NCI-H524 (cell line): ENCODE measurements around the gene MAP4K4.

ENCODE experiments used
- DNase-seq, 2 experiments: peaks; one replicate each; lab custom pipeline; 2025; lab: John Stamatoyannopoulos, UW

Gene MAP4K4

DNA sequence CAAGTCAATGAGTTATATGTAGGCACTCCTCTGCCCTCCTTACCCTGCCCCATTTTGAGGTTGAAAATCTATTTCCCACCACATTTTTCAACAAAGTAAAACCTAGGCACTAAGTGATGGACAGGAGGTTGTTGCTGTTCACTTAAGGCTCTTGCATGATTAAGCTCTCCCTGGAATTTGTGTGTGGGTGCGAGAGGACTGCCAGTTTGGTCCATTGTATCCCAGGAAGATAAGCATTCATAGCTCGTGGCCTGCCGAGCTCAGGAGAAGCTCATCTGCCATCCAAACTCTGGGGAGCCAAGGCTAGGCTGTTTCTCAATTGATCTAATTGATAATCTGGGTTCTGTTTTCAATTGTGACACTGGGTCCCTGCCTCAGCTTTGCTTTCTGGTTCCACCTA is 4.7 kb upstream of the MAP4K4 start:
- no peak for DNase-seq

DNA sequence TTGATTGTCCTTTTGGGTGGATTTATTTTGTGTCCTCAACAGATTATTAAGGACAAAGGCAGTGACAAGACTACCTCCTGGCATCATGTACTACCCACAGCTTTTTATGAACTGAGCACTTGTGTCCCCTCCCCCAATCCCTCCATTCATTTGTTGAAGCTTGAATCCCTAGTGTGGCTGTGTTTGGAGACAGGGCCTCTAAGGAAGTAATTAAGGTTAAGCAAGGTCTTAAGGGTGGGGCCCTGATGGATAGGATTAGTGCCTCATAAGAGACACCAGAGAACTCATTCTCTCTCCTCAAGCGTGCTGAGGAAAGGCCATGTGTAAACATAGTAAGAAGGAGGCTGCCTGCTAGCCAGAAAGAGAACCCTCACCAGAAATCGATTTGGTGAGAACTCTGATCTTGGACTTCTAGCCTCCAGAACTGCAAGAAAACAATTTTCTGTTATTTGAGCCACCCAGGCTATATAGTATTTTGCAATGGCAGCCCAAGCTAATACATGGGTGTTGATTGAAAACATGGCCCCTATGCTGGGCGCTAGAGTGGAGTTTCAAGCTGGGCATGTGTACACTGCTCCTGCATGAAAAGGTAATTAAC is 3.4 kb upstream of the MAP4K4 start:
- DNase-seq = no peak

DNA sequence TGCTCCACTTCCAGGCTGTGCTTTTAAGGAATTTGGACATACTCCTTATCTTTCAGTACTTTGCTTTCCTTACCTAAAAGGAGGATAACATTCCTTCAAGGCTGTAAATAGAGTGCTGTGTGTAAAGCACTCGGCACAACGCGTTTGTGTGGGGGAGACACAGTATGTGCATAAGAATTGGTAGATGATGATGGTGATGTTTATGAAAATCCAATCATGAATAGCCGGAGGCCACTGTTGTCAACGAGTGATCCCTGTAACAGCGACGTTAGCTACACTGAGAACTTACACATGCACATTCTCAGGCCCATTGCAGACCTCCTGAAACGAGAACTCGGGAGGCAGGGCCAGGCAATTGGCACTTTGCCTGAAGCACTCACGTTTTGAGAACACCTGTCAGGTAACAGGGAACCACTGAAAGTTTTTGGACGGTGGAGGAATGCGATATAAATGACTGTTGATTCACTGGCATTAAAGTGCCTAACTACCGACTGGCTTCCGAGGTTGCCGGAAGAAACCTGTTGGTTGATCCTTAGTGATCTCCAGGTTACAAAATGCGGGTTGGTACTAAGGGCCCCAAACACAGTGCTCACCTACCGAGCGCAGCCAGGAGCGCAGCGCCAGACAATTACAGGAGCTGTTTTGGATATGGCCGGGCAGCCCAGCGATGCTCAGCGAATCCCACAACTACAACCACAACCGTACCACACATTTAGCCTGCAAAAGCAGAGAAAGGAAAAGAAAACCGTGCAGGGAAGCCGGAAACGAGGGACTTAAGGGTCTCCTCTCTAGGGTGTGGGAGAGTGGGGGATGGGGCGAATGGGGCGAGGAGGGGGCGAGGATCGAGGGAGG is 1.0 kb upstream of the MAP4K4 start:
- DNase-seq = peak in 1 of 2 experiments; percentile 18

DNA sequence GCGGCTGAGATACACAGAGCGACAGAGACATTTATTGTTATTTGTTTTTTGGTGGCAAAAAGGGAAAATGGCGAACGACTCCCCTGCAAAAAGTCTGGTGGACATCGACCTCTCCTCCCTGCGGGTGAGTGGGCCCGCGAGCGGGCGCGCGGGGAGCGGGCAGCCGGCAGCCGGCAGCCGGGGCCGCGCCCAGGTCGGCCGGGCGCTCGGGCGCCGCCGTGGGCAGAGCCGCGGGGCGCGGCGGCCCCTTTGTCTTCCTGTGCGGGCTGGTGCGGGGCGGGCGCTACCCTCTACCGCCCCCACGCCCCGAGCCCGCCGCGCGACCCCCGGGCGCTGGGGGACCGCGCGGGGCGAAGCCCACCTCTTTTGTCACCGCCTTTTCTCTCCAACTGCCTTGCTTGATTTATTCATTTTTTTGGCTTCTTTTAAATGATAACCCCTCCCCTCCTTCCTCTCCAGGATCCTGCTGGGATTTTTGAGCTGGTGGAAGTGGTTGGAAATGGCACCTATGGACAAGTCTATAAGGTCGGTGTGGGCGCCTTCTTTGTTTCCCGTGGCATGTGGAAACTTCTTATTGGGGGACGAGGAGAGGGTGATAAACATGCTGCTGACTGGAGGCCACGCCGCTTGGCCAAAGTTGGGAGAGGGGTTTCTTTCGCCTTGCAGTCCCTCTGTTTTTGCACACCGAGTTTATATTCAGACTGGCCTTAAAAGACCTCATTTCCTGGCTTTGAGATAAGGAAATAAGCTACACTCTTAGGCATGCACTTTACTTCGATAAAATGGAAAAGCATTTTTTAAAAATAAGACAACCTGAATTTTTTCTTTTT is 722 bp downstream of the MAP4K4 start:
- peak in 1 of 2 experiments; percentile 36 for DNase-seq

DNA sequence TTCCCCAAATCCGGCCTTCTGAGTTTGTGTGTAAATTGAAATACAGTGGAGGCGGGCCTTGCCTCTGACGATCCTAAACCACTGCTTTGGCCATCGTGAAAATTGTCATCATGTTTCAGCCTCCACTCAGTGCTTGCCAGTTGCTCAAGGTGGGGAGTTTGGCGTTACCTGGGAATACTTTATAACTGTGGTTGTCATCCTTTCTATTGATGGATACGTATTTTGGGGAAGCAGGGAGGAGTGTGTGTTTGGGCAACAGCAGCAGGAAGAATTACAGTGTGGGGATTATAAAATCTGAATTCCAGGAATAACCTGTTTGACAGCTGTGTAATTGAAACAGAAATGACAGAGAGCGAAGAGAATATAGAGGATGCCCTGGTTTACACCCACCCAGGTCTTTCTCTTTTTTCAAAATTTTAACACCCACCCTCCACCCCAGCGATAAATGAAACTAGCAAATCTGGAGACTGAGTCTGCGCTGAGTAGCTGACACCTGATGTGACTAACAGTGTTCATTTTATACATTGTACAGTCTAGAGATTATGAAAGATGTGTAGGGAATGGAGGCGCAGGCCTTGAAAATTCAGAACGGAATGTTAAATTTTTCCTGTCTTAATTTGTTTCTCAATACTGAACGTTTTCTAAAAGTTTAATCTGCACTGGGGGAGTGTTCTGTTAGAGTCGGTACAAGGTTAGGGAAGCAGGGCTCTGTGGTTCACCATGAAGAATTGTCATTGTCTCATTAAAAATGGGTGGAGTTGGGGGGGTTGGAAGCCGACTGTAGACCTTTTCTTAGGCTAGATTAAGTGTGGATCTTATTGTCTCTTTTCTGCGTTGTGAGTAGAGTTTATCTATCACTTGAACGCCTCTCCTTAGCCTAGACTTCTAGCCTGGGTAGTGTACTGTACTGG is 1.6 kb downstream of the MAP4K4 start:
- DNase-seq = peak in 1 of 2 experiments; percentile 19

DNA sequence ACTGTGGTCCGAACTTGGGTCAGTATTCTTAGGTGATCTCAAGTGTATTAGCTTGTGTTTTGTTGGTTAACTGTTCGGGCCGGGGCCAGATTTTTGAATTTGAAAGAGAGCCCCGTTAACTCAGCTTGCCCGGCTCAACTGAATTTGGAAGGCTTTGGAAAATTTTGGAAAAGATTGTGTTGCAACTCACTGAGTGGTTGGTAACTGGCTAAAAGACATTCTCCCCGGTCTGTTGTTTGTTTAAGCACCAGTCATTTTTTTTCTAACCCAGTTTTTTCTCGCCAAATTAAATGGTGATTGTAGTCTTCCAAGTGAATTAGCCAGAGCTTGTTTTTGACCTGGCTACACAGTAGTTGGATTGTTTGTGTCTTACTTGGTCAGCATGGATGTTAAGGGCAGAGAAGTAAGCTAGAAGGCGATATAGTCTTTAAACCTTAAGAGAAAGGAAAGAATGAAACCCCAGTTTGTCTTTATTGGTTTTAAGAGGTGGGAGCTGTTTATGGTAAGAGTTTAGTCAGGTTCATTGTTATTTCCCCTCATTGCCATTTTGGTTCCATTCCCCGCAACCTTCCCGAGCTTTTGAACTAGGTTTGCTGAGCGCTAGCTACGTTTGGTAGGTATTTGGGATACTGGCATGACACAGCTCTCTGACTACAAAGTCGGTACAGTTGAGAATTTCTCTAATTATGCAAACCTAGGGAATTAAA is 2.4 kb downstream of the MAP4K4 start:
- DNase-seq = peak in 1 of 2 experiments; percentile 24

DNA sequence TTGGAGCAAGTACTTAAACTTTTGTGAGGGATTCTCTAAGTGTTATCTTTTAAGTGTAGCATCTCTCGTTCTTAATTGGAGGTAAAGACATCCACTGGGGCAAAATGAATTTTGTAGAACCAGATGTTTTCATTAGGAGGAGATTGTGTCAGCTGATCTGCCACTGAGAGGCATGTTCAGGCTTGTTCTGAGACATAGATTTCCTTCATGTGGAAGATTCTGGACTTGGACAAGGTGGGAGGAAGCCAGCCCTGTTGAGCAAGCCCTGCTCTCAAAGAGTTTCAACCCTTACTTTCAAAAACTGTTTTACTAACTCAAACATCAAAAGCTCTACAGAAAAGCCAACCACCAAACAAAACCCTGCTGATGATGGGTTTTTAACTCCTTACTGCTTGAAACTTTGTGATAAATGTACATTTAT is 6.5 kb downstream of the MAP4K4 start:
- DNase-seq = no peak

DNA sequence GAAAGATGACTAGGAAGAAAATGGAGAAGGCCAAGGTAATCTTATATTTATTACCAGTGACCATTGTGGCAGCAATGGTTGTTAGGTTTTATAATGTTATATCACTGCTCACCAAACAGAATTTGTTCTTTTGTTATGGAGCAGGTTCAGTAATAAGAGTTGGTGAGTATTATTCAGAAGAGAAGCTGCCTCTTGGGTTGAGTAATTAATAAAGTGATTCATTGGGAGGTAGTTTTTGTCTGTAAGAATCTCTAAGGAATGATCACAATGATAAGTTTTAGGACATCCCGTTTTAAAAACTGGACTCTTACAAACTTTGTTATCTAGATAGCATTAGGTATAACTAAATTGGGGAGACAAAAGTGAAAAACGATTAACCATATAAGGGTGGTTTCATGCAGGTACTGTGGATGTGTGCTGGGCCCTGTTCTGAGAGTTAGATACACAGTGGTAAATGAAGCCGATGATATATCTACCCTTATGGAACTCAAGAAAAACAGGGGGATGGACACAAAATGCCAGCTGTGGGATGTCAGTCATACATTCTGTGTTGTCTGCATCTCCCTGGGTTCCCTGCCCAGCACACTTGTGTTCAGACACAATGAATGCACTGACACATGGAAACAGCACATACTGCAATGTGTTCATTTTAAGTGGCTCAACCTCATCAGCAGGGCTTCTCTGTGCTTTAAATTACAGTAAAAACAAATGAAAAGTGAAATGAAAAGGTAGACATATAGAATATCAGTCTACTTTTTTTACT is 7.5 kb downstream of the MAP4K4 start:
- no peak for DNase-seq

DNA sequence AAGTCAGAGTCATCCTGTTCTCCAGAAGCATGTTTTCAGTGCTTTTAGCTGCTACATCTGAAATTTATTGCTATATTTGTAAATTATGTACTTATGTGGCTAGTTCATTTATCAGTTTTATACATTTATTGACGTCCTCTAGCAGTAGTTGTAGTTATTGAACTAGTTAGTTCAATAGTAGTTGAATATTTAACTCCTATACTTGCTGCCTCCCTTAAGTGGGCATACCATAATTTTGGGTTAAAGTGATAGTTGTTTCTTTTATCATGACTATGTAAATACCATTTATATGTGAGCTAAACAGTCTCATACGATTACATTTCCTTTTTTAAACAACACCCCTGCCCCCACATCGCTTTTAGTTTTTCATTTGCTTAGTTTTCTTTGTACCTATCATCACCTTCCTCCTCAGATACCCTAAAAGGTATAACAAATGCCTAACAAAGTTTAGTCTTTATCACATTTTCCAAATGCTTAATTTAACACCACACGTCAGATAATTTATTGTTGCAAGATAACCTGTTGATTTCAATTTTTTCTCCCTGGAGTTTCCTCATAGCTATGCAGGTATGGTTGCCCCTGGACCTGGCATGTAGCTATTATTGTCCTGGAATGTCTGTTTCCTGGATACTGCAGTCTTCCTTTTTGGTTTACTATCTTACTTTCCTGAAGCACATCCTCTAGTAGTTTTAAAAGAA is 8.8 kb downstream of the MAP4K4 start:
- no peak for DNase-seq

DNA sequence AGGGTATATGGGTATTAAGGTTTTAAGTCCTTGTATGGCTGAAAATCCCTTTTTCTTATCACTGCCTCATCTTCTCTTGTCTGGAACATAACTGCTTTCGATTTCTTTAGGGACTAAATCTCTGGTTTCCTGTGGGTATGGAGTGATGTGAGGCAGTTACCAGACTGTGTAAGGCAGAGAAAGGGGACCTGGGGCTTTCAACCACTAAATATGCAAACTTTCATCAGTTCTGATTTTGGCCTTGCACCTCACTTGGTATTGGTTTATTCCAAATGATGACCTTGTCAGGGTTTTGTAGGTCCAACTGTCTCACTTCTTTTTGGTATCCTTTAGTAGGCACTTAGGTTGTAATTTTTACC is 9.3 kb downstream of the MAP4K4 start:
- no peak for DNase-seq

DNA sequence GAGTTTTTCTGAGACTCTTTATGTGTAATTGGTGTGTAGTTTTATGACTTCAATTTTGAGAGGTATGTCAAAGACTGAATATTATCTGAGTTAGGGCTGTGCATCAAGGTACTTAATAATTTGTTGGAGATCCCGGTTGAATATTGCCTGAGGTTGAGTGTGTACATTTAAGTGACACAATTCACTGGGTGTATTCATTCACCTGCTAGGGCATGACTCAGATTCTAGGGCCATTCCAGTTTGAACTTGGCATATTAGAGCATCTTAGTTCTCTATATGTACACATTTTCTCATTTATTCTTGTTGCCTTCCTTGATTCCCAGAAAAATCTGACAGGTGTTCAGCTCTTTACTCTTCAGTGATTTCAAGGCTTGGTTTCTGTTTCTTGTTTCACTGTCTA is 12.5 kb downstream of the MAP4K4 start:
- no peak for DNase-seq

DNA sequence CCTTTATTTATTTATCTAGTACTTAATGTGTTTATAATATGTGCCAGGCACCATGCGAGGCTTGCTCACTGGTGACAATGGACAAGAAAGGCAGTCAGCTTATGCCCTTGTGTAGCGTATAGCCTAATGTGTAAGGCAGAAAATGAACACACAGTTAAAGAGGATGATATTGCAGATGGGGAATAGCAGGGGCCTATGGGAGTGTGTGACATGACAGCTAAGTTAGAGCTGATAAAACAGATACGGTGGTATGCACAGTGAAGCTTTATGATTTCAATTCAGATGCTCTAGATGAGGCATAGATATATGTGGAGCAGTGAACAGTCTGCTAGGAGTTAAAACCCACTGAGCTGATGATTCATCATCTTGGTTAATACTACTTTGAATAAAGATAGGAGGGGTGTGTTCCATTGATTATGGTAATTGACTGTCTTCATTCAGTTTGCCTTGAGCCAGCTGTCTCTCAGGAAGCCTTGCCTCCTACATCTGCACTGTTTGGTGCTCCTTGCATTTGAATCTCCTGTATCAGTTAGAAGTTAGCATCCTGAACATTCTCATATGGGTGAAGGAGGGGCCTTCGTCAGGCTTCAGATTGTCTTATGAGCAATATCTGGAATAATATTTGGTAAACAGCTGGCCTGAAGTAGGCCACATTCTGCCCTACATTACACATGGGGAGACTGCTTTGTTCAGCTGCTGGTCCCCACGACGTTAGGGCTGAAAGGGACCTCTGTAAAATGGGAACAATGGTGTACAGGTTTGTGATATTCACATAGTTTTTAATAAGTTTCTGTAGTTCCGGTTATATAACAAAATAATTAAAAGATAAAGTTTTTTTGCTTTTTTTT is 13.2 kb downstream of the MAP4K4 start:
- peak in 1 of 2 experiments; percentile 61 for DNase-seq

DNA sequence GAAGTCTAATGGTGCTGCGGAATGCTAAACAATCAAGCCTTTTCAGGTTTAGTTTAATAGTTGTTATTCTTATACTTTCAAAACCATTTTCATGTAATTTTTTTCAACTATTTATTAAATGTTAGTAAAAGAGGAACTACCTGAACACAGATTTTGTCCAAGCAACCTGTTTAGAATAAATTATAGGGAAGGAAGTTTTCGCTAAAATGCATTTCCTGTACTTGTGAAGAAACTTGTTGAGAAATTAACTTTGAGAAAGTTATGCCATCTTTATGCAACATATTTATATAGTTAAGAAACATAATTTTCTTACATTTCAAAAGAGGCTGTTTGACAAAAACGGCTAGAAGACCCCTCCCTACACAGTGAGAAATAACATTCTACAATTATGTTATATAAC is 16.6 kb downstream of the MAP4K4 start:
- no peak for DNase-seq

DNA sequence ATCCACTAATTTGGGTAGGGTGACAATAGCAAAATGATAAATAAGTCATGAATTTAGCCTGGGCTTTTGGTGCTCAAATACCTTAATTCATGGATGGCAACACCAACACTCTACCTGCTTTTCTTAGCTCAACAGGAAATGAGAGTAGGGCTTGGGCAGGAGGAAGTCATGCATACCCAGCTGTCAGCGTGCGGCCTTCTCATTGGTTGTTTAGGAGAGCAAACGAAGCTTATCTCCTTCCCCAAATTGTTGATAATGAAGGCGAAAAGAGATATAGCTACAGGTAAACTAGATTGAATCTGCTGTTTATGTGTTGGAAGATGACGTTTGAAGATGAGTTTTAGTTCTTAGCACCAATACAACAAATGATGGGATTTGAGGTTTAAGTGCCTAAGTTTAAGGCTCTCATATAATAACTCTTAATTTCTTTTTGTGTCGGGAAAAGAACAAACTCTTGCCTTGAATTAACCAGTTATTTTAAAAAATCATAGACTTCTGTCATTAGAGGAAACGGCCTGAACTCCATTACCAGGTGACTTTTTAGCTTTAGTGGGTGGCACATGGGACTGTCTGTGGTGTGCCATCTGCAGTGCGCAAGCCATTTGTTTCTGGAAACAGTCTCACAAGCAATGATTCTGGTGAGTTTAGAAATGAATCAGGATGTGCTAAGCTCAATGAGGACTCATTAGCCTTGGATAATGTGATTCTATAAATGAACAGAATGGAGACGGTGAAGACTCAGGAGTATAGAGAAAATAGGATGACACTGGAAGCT is 19.8 kb downstream of the MAP4K4 start:
- no peak for DNase-seq

DNA sequence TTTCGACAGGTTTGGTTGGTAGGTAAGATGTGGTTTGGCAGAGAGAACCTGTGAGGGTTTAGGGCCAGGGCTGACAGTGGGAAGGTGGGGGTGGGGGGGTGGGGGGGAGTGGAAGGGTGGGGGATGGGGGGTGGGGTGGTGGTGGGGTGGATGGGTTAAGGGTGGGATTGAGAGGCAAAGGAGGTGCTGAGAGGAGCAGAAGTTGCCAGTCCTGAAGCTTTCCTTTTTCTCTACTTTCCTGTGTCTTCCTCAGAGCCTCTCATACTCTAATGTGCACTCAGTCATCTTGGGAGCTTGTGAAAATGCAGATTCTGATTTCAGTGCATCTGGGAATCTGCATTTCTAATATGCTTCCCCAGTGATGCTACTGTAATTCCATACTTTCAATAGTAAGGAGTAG is 21.0 kb downstream of the MAP4K4 start:
- no peak for DNase-seq

DNA sequence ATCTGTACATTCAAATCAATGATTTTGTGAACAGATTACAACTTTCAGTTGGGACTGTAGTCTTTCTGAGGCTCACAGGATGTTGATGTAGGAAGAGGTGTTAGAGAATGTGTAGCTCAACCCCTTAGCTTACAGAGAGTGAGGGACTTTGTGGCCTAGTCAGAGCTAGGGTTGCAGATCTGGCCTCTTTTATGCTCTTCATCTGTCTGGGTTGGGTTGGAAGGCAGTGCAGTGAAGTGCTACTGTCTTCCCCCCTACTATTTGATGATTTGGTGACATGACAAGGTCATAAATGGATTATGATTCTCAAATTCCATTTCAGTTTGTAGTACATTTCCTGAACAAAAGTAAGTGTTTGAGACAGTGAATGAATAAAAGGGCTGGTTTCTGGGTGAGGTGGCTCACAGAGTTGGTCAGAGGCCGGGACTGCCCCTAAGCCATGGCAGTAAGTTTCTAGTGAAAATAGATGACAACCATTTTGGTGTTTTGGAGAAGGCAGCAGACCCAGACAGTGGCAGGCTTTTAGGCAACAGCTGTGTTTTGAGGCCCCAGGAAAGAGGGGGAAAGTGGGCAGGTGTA is 21.6 kb downstream of the MAP4K4 start:
- DNase-seq = peak in 1 of 2 experiments; percentile 12

DNA sequence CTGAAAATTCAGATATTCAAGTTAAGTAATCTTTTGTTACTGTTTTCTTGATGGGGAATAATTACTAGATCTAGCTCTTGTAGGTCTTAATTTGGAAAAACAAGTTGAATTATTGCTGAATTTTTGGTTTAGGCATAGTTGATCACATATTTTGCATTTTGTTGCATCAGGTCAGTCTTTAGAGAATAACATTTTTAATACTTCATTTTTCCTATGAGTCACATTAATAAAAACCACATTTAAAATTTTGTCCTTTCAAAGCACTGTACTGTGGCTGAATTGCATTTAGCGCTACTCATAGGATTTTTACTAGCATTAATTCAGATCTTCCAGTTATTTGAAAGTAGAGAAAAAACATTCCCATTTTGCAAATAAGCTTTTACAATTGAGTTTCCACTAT is 23.2 kb downstream of the MAP4K4 start:
- DNase-seq = no peak

DNA sequence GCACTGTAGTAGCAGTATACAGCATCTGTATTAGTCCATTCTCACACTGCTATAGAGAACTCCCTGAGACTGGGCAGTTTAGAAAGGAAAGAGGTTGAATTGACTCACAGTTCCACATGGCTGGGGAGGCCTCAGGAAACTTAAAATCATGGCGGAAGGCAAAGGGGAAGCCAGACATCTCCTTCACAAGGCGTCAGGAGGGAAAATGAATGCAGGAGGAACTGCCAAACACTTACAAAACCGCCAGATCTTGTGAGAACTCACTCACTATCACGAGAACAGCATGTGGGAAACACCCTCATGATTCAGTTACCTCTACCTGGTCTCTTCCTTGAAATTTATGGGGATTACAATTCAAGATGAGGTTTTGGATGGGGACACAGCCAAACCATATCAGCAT is 25.4 kb downstream of the MAP4K4 start:
- DNase-seq = no peak
